Hair follicle dermal papilla cell (primary cell): Measurements from ENCODE around the gene SPATS1. TPM values are rescaled to one million over a fixed set of nuclear protein-coding genes. Genes with fewer than 3 reads are reported as not detected.

Source experiments
- total RNA-seq: library from RNA; depleted of rRNA; stranded (reverse); fragments of >200 nt; gene quantifications from 2 replicates; pipeline ENCODE4 v1.2.3, GENCODE V29; 2012

The SPATS1 gene, protein sequence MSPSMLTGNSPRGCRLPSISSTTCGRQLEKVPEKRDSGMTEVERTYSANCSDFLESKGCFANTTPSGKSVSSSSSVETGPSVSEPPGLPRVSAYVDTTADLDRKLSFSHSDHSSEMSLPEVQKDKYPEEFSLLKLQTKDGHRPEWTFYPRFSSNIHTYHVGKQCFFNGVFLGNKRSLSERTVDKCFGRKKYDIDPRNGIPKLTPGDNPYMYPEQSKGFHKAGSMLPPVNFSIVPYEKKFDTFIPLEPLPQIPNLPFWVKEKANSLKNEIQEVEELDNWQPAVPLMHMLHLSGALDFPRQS
- not detected in 2 replicates for total RNA-seq

GRCh38 chr6:44342489-44342888 lies at the start of gene SPATS1:
TSS of gene SPATS1 (plus strand) at chr6:44342650. CDS start at chr6:44343096, 446 bp downstream.

DNA sequence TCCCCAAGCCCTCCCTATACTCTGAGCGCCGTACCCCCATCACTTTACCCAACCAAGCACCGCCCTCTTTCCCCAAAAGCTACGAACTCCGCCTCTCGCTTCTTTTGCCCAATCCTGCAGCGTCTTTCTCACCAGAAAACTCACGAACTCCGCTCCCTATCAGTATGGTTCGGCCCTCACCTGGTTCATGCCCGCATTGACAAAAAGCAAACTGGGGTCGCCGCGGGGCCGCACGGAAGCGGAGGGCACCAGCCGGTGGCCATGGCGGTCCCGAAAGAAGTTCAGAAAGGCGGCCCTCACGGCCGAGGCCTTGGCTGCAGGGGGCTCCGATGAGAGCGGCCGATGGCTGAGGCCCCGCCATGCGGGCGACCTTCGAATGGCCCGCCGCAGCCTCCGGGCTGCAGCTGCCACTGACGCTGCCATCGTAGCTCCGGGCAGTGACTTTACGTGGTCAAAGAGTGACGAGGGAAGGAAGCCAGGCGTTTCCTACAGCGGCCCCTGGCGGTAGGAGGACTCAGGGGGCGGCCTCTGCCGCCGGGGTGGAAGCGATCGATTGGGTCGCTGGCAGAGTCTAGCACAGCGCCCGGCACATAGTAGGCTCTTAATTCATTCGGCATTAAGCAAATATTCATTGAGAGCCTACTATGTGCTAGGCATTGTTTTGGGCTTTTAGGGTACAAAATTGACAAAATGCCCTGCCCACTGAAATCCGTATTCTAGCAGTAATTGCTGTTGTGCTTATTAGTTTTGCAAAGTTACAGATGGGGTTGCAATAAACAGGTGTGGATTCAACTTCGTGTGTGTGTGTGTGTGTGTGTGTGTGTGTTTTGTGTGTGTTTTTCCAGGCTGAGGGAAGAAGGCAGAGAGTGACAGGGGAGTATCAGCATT lies 29.3 kb upstream of the SPATS1 start, which contains the start of gene AARS2:
Gene AARS2 (minus strand): TSS at position 447 of the 888 bp plus-strand sequence. CDS start 24 bp downstream, at position 423.

DNA sequence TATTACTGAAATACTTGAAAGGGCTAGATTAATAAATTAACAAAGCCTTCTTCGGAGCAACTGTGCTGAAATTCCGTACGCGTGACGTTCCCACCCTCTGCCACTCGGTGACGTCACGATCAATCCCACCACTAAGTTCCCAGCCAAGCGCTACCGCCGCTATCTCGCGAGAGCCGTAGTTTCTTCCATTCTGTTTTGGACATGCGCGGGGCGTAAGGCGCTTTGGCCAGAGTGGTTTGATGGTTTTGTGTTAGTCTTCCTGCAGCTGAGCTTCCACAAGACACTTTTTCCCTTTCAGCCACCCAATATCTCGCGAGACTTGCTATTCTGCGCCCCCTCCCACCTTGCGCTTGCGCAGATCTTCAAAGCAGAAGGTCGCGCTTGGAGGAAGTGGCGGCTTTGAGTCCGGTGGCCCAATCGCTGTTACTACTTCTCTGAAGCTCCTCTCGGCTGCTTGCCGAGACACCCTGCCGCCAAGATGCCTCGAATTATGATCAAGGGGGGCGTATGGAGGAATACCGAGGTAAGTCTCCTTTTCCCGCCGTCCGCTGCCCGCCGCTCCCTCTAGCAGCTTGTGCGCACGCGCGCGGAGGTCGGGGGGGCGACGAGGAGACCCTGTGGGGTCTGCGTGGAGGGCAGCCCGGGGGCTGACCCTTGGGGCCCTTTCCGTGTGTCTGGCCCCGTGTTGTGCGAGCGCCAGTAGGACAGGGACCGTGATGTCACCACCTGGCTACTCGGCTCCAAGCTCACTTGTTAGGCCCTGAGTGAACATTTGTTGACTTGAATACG lies 45.1 kb downstream of the SPATS1 start, which contains the start of gene CDC5L:
Gene CDC5L (plus strand): TSS at position 361 of the 789 bp plus-strand sequence. CDS start 118 bp downstream, at position 479.

Other genes starting within 250 kb of the SPATS1 start
- gene MRPL14, start 215.2 kb upstream of the SPATS1 start, total RNA-seq = 37.2 and 42.5 TPM in 2 replicates
- 41.4 and 42.0 TPM in 2 replicates for gene TMEM63B, start 215.1 kb upstream of the SPATS1 start, total RNA-seq
- gene CAPN11, start 183.8 kb upstream of the SPATS1 start, total RNA-seq = not detected in 2 replicates
- not detected in 2 replicates for gene MYMX, start 125.7 kb upstream of the SPATS1 start, total RNA-seq
- gene SLC29A1, start 119.1 kb upstream of the SPATS1 start, total RNA-seq = 5.8 and 8.4 TPM in 2 replicates
- 553 and 574 TPM in 2 replicates for gene HSP90AB1, start 95.5 kb upstream of the SPATS1 start, total RNA-seq
- gene SLC35B2, start 85.1 kb upstream of the SPATS1 start, total RNA-seq = 78.7 and 82.2 TPM in 2 replicates
- gene NFKBIE, start 77.1 kb upstream of the SPATS1 start, total RNA-seq = 6.0 TPM in 2 replicates
- not detected in 2 replicates for gene TMEM151B, start 72.2 kb upstream of the SPATS1 start, total RNA-seq
- 12.0 and 13.0 TPM in 2 replicates for gene AARS2, start 29.3 kb upstream of the SPATS1 start, total RNA-seq
- 16.9 and 17.2 TPM in 2 replicates for gene CDC5L, start 45.1 kb downstream of the SPATS1 start, total RNA-seq